OCI-LY3 (cell line): Measurements from ENCODE around the gene ANO4.

Experiments used
- CTCF ChIP-seq: fragments of 200-600, 300-600 bp; sonication (generic); IDR thresholded peaks from 2 replicates; pipeline ENCODE4 v1.5.1; 2014; ENCODE audit warnings: antibody characterized with exemption, low read length, low read depth
- EZH2phosphoT487 ChIP-seq: fragments of 200-600 bp; shearing (Covaris generic); IDR thresholded peaks from 2 replicates; pipeline ENCODE4 v1.6.1; 2018; ENCODE audit warnings: antibody characterized with exemption, mixed run types, low read depth

- TF ChIP-seq CTCF (no peak), EZH2phosphoT487 (no peak)
Observed at GRCh38 chr12:100953677-100954076, 159.1 kb downstream of the ANO4 start.
